ENCODE measurements around the gene FAM210A.
"Not testable (repeated sequence)": the region's sequence is repeated elsewhere in the genome, so short reads cannot be mapped to it uniquely, and the experiment has no call there.

The FAM210A gene

GRCh38 chr18:13756671-13757070 lies 30.3 kb upstream of the FAM210A start:
- no peak overlapping the region for H3K4me3 ChIP-seq (ENCODE audit: low read depth, low read length)
- no peaks in the 10 kb centered on the region for H3K27me3 ChIP-seq (ENCODE audit: insufficient read depth, low read depth, severe bottlenecking)
- no peak overlapping the region for H3K27ac ChIP-seq
- no peaks in the 10 kb centered on the region for H3K9me3 ChIP-seq (ENCODE audit: severe bottlenecking)
- TF ChIP-seq CTCF (IDR thresholded peaks at IDR 0.05; ENCODE audit: low read depth, low read length): no peak
- H3K36me3 ChIP-seq: peaks cover 50% of the 10 kb centered on the region
- no peak for DNase-seq

GRCh38 chr18:13756261-13756660 lies 29.9 kb upstream of the FAM210A start:
- H3K27ac ChIP-seq: no peak overlapping the region
- no peaks in the 10 kb centered on the region for H3K27me3 ChIP-seq (ENCODE audit: insufficient read depth, low read depth, severe bottlenecking)
- no peaks in the 10 kb centered on the region for H3K9me3 ChIP-seq (ENCODE audit: severe bottlenecking)
- H3K36me3 ChIP-seq: peaks cover 50% of the 10 kb centered on the region
- H3K4me3 ChIP-seq (ENCODE audit: low read depth, low read length): no peak overlapping the region
- no peak for DNase-seq
- no peak for TF ChIP-seq CTCF (IDR thresholded peaks at IDR 0.05; ENCODE audit: low read depth, low read length)

- H3K36me3 ChIP-seq: peaks cover 51% of the 10 kb centered on the region
Observed at GRCh38 chr18:13751599-13751998, 25.2 kb upstream of the FAM210A start.

GRCh38 chr18:13746633-13747032 lies 20.3 kb upstream of the FAM210A start:
- TF ChIP-seq CTCF (IDR thresholded peaks at IDR 0.05; ENCODE audit: low read depth, low read length): no peak
- H3K9me3 ChIP-seq (ENCODE audit: severe bottlenecking): no peaks in the 10 kb centered on the region
- no peak overlapping the region for H3K4me3 ChIP-seq (ENCODE audit: low read depth, low read length)
- peaks cover 36% of the 10 kb centered on the region for H3K36me3 ChIP-seq
- H3K27me3 ChIP-seq (ENCODE audit: insufficient read depth, low read depth, severe bottlenecking): no peaks in the 10 kb centered on the region
- no peak overlapping the region for H3K27ac ChIP-seq
- no peak for DNase-seq

More at GRCh38 chr18:13751599-13751998, 25.2 kb upstream of the FAM210A start:
- not testable (repeated sequence) for H3K27ac ChIP-seq; H3K9me3 ChIP-seq (ENCODE audit: severe bottlenecking); H3K4me3 ChIP-seq (ENCODE audit: low read depth, low read length); H3K27me3 ChIP-seq (ENCODE audit: insufficient read depth, low read depth, severe bottlenecking); DNase-seq

- Histone ChIP-seq H3K27me3 (ENCODE audit: insufficient read depth, low read depth, severe bottlenecking) (no peaks in the 10 kb centered on the region), H3K27ac (no peak overlapping the region), H3K36me3 (peaks cover 46% of the 10 kb centered on the region), H3K4me3 (ENCODE audit: low read depth, low read length) (no peak overlapping the region), H3K9me3 (ENCODE audit: severe bottlenecking) (no peaks in the 10 kb centered on the region)
- no peak for DNase-seq
- no peak for TF ChIP-seq CTCF (IDR thresholded peaks at IDR 0.05; ENCODE audit: low read depth, low read length)
Observed at GRCh38 chr18:13745696-13746095, 19.3 kb upstream of the FAM210A start.

- Histone ChIP-seq H3K4me3 (ENCODE audit: low read depth, low read length) (no peak overlapping the region), H3K36me3 (peaks cover 70% of the 10 kb centered on the region), H3K9me3 (ENCODE audit: severe bottlenecking) (no peaks in the 10 kb centered on the region), H3K27me3 (ENCODE audit: insufficient read depth, low read depth, severe bottlenecking) (no peaks in the 10 kb centered on the region), H3K27ac (no peak overlapping the region)
- TF ChIP-seq CTCF (IDR thresholded peaks at IDR 0.05; ENCODE audit: low read depth, low read length): no peak
- DNase-seq: no peak
Observed at GRCh38 chr18:13735681-13736080, 9.3 kb upstream of the FAM210A start.

Data from WERI-Rb-1 (cell line).